ENCODE results near the gene TRIM17. TPM values are rescaled to one million over a fixed set of nuclear protein-coding genes. Genes with fewer than 3 reads are reported as not detected.

The TRIM17 gene
- polyA plus RNA-seq, 5 donors, result 2.3 to 3.9 (median 3.0) TPM

GRCh38 chr1:228401782-228402640 is 14.7 kb downstream of the TRIM17 start:
- DNase-seq, result no peak

DNA sequence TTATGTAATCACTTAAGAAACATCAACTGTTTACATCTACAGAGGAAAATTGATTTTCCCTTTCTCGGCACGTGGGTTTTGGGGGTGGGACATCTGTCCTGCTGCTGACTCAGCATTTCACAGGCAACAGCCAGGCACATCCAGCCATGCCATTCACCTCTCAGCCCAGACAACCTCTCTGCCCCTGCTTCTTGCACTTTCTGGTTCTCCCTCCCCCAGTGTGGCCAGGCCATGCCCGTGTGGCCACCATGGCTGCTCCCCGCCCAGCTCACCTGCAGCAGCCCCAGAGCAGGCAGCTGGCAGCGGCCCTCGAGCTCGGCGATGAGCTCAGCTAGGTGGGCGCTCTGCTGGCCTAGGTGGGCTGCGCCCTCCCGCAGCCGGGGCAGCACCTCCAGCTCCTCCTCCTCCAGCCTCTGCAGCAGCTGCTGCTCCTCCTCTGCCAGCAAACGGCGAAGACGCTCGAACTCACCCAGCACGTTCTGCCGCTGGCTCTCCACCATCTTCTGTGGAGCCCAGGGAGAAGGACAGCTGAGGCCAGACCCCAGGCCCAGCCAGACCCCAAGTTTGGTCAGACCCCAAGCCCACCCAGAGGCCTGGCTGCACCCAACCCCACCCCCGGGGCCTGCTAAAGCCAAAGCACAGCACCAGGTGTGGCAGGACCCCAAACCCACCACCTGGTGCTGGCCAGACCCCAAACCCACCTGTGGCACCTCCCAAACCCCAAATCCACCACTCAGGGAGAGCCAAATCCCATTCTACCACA is 15.8 kb downstream of the TRIM17 start:
- no peak for DNase-seq

GRCh38 chr1:228400237-228400651 is 16.4 kb downstream of the TRIM17 start:
- DNase-seq, result no peak

DNA sequence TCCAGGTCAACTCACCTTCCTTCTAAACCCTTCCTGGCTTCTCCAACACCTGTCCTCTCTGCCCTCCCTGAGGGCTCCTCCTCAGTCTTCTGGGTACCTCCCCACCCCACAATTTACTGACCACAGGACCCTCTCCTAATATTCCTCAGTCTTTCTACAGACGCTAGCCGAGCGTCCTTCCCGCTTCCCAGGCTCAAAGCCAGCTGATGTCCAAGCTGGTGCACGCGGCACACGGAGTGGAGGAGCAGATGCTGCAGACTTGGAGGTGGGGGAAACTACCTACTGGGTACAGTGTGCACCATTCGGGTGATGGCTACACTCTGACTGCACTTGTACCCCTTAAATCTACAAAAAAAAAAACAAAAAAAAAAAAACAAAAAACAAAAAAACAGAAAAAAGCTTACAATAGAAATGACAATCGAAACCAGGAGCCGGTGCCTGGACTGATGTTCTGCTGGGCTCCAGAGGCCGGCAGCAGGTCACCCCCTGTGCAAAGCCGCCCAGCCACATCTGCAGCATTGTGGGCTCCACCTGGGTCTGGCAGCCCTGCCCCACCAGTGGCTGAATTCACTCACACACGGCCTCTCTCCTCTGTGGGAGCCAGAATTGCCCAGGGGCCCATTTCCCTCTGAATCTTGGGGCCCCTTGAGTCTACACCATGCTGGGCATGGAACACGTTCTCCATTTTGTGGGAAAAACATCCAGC is 17.0 kb downstream of the TRIM17 start:
- no peak for DNase-seq

GRCh38 chr1:228398741-228399461 is 17.8 kb downstream of the TRIM17 start:
- DNase-seq, result no peak

- no peak for DNase-seq
Observed at GRCh38 chr1:228397966-228398365, 18.7 kb downstream of the TRIM17 start.

DNA sequence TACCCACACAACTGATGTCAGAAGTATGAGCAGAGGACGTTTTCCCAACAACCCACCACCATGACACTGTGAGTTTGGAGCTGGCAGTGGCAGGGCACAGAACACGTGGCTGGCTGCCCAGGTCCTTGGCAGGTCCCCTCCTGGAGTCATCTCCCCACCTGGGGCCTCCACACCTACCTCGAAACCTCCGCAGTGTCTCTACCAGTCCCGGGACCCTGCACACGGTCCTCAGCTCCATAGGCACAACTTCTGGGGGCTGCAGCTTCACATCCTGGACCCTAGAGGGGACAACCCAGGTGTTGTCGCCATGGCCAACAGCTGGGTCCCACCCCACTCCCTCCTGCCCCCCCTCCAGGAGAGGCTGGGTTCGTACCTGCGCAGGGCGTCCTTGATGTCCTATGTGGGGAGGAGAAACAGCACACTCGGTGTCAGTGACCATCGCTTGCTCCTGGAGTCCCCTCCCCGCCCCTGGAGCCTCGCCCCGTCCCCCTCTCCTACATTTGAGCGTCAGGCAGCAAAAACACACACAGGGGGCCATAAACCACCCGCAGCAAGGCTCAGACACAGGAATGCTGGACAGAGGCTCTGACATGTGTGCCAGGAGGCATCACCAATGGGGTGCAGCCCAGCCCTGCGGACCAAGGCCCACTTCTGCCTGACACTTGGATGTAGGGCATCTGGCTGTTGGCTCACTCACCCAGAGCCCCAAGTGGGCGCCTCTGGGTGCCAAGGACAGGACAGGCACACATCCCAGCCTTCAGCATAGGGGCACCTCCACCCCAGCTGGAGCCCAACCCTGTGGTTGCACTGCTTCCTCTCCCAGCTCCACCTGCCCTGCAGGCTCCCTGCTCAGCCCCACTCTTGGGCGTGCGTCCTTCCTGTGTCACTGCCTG is 19.6 kb downstream of the TRIM17 start:
- no peak for DNase-seq

GRCh38 chr1:228394571-228395394 is 21.9 kb downstream of the TRIM17 start:
- no peak for DNase-seq

- DNase-seq, result no peak
Observed at GRCh38 chr1:228393811-228394570, 22.7 kb downstream of the TRIM17 start.

GRCh38 chr1:228393268-228393701 is 23.4 kb downstream of the TRIM17 start:
- DNase-seq, result no peak

- DNase-seq, result no peak
Observed at GRCh38 chr1:228392111-228392936, 24.3 kb downstream of the TRIM17 start.

- DNase-seq, result no peak
Observed at GRCh38 chr1:228391411-228392020, 25.1 kb downstream of the TRIM17 start.

DNA sequence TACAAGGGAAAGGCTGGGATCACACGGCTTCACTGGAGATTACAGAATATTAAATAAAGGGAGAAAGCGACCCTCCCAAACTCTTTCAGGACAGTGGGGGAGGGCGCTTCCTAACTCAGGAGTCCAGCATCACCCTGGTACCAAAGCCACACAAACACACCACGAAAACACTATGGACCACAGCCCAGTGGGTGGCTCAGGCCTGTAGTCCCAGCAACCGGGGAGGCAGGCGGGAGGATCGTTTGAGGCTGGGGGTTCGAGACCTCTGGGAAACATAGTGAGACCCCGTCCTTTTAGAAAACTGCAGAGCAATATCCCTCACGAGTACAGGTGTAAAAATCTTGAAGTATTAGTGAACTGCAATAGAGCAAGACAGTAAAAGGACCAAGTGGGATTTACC is 26.0 kb downstream of the TRIM17 start:
- no peak for DNase-seq

- no peak for DNase-seq
Observed at GRCh38 chr1:228387321-228387720, 29.3 kb downstream of the TRIM17 start.

GRCh38 chr1:228385232-228385631 is 31.4 kb downstream of the TRIM17 start:
- DNase-seq, result no peak

GRCh38 chr1:228383773-228384172 is 32.9 kb downstream of the TRIM17 start:
- no peak for DNase-seq

DNA sequence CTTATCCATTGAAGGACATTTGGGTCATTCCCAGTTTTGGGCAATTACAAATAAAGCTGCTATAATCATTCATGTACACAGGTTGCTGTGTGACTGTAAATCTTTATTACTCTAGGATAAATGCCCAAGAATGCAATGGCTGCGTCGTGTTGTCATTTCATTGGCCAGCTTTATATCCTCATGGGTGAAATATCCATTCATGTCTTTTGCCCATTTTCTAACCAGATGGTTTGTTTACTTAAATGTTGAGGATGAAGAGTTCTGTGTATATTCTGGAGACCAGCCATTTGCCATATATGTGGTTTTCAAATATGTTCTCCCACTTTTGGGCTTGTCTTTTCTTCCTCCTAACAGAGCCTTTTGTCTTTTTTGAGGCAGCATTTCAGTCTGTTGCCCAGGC is 35.3 kb downstream of the TRIM17 start:
- DNase-seq, result no peak
